IPS DF 4.7 (cell line): ENCODE results near the gene RIN3.
"Not testable (repeated sequence)": the region's sequence is repeated elsewhere in the genome, so short reads cannot be mapped to it uniquely, and the experiment has no call there.

ENCODE experiments used
- DNase-seq: peaks from one replicate; pipeline ENCODE4 v3.0.0-alpha.2; 2013; ENCODE audit warnings: low spot score; ENCODE audit errors: extremely low read depth

The RIN3 gene

DNA sequence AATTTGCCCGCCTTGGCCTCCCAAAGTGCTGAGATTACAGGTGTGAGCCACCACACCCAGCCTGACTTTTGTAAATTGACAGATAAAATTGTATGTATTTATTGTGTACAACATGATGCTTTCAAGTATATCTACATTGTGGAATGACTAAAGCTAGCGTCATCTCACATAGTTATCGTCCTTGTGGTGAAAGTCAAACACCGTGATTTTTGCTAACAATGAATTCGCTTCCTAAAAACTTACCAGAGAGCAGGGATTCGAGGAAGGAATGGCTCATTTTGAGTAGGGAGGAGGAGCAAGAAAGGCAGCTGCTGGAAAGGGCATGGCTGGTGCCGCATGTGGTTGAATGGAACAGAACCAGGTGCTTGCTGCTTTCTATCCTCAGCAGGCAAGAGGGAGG lies 149.5 kb downstream of the RIN3 start:
- no peak for DNase-seq

DNA sequence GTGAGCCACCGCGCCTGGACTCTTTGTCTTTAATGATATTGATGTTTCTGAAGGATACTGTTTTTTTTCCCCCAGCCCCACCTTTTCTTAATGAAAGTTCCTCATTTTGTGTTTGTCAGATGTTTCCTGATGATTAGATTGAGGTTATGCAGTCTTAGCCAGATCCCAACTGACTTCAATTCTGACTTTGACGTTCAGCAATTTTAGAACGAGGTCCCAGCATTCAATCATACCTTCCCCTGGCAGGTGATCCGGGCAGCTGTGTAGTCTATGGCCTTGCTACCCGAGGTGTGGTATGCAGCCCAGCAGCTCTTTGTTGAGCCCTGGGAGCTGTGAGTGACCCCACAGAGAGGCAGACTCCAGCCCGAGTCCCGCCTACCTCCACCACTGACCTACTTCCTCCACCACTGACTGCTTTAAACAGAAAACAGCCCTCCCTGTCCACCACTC lies 152.1 kb downstream of the RIN3 start:
- DNase-seq, result no peak

DNA sequence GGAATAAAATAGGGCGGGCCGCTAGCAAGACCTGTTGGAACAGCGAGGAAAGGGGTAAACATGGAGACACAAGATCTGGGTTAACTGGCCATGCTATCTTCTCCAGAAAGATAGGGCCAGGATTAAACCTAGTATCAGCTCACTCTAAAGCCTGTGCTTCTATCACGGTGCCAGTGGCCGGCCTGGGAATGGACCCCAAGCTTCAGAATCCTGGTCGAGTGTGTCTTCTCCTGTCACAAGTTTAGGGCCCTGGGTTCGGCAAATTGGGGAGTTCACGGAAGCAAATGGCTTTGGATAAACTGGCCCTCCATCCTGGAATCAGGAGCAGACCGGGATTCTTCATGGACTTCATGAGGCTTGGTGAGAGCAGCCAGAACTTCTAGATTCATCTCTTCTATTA lies 152.7 kb downstream of the RIN3 start:
- DNase-seq, result no peak

DNA sequence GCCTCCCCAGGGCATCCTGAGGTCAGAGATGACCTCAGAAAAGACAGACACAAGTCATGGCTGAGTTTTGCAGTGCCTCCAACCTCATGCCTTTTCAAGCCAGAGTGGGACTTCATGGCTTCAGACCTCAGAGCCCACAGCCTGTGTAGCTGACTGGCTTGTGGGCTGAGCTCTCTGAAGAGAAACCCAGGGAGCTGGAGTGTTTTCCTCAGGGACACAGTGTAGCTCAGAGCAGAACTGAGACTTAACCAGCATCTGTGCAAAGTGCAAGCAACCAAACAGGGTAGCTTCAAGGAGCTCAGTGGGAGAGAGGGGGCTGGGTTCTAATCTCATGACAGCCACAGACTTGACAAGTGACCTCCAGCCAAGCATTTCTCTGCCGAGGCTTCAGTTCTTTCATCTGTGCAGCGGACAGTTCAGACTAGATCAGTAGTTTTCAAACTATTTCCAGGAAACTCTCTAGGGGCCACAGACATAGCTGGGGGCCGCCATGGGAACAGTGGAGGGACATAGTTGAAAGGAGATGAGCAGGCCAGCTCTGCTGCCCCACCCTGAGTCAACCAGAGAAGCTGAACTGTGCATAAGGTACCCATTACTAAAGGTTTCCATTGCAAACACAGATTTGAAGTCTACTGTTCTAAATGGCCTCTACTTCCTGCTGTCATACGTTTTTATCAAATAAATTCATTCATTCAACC lies 154.8 kb downstream of the RIN3 start:
- no peak for DNase-seq

DNA sequence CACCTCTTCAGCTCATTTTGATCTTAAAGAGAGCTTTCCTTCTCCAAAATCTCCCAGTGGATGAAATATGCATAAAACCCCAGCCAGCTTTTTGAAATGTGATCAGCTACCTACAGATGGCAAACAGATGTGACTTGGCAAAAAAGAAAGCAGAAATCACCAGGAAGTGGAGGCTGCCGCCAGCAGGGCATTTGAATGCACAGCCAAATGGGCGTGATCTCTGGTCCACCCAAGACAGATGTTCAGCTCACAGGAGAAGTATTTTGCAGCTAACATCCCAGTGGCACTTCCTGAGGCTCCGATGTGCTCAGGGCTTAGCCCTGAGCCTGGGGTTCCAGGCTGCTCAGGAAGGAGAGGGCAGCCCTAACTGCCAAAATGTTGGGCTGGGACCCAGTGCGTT lies 156.6 kb downstream of the RIN3 start:
- DNase-seq, result no peak

DNA sequence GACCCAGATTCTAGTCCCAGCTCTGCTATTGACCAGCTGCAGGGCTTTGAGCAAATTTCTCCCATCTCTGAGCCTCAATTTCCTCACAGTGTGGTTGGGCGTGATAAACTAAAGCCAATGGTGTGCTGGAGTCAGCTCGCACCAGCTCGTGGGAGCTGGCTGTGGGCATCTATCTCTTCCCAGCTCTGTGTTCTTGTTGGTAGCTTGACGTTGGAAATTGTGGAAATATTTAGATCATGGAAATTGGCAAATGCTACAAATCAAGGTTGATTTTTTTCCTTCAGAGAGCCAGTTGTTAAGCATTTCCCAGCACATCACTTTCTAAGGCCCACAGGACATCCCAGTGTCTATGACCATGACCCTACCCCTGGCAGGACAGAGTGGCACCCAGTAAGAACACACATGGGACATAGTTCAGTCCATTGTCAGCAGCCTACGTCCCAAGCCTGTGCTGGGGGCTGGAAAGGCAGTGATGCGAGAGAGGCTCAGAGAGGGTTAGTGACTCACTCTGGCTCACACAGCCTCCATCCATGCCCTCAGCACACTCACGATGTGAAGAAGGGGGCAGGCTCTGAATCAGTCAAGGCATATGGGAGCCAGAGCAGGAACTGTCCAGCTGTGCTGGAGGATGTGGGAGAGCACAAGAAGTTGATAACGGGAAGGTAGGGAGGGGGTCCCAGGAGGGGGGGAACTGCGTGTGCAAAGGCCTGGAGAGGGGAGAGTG lies 157.2 kb downstream of the RIN3 start:
- DNase-seq, result no peak

DNA sequence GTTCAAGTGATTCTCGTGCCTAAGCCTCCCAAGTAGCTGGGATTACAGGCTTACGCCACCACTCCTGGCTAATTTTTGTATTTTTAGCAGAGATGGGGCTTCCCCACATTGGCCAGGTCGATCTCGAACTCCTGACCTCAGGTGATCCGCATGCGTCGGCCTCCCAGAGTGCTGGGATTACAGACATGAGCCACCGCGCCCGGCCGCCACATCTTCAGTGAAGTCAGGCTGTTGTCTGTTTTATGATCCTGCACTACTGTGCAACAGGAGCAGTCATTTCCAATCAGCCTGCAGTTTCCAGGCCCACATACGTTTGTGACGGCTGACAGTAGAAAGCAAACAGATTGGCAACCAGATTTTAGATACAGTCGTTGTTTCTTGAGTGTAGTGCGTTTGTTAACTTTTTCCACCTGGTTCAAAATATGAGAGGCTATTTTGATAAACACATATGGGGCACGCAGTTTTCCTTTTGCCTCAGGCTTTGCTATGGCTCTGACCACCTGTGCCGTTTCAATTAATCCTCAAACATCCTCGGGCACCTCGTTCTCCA lies 160.1 kb downstream of the RIN3 start:
- DNase-seq, result no peak

DNA sequence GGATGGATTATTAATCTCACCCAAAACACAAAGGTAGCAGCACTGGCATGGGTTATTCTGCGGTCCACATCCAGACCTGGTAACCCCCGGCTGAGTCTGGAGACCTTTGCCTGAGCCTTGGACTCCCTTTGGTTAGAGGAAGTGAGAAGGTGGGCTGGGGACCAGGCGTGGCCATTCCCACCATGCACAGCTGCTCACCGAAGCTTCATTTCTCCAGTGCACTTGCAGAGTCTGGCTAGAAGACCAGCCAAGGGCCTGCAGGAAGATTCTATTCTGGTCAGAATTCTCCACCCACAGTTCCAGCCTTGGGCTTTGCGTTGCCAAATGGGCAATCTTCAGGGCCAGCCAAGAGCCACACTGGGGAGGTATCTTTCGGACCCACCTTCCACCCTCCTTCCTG lies 161.8 kb downstream of the RIN3 start:
- no peak for DNase-seq

DNA sequence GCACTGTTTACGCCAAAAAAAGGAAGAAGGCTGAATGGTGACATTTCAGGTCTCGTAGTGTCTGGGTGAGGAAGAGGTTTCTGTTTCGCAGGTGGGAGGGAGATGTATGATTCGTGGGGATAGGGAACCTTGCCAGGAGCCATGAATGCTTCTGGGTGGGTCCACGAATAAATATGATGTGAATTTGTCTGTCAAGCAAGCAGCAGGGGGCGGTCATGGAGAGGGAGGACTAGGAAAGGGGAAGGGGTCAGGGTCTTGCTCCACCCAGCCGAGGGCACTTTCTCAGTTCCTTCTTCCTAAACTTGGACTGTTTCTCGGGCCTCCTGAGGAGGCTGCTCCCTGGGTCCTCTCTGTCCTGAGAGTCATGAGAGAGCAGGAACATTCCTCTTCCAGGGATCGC lies 162.4 kb downstream of the RIN3 start:
- no peak for DNase-seq

DNA sequence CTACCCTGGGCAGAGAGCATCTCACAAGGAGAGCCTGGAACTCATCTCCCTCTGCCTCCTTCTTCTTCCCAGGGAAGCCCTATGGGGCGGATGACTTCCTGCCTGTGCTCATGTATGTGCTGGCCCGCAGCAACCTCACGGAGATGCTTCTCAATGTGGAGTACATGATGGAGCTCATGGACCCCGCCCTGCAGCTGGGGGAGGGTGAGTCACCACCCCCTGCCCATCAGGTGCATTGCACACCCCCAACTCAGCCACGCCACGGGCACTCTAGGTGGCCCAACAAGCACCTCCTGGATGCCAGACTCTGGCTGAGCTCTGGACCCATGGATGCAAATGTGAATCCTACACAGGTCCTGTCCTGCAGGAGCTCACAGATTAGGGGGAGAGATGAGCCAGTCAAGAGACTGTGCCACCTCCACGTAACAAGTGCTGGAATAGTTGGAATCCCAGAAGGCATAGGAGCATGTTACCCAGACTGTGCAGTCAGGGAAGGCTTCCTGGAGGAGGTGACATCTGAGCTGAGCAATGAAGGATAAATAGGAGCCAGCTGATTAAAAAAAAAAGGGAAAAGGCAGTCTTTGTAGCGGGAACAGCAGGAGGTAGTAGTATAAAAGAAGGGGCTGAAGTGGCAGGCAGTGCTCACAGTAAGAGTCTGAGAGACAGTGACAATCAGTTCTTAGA lies 163.0 kb downstream of the RIN3 start:
- DNase-seq, result no peak

DNA sequence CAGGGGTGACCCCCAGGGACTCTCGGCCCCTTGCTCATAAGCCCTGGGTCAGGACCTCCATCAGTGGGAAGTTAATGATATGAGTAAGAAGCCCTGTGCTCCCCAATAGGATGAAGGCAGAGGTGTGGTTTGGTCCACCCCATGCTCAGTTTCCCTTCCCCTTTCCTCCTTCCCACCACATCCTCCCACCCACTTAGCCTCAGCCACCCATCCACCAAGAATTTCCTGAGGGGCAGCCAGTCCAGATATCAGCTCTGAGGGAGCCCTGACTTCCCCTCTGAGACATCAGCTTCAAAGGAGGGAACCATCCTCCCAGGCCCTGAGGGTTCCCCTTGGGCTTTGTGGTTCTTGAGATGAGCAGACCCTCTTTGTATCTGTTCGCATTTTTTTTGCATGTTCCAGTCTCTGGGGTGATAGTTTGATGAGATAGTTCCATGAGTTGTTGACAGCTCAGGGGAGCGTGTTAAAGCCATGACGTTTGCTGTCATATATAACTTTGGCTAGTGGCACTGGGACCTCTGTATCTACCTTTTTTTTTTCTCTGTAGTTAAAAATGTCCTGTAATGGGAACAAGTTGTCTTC lies 163.6 kb downstream of the RIN3 start:
- no peak for DNase-seq

DNA sequence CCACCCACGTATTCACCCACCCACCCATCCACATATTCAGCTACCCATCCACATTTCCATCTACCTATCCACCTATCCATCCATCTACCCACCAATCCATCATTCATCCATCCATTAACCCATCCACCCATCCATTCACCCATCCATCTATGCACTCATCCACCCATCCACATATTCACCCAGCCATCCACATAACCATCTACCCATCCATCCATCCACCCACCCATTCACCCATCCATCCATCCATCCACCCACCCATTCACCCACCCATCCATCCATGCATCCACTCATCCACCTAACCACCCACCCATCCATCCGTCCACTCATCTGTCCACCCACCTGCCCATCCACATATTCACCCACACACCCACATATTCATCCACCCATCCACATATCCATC lies 164.4 kb downstream of the RIN3 start:
- no peak for DNase-seq

DNA sequence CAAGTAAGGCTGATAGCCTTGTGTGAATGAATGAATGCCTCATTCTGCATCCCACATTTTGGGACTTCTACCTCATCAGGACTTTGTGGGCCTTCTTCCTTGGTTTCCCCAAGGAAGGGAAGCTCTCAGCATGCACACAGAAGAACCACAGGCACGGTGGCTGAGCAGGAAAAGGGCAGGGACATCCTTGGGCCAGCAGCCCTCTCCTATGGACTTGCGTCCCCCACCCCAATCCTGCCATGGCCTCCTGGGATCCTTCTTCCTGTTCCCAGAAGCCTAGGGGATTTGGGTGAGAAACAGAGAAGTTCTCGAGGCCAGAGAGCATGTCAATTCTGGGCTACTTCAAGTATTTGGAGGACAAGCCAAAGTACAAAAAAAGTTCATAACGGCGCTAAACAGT lies 165.2 kb downstream of the RIN3 start:
- no peak for DNase-seq

DNA sequence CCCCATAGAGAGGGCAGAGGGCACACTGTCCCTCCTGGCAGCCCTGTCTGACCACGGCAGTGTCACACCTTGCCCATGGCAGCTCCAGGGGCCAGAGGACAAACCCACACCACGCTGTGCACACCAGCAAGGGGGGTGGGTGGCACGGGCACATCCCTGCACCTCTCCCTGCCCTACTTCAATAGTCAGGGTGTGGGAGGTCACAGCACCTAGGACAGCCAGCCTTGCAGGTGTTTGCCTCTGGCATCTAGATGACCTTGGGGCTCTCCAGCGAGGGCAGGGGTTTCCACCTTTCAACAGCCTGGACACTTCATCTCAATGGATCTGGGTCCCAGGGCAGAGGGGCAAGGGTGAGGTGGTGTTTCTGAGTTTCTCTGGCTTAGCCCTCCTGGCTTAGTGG lies 165.7 kb downstream of the RIN3 start:
- DNase-seq, result no peak

DNA sequence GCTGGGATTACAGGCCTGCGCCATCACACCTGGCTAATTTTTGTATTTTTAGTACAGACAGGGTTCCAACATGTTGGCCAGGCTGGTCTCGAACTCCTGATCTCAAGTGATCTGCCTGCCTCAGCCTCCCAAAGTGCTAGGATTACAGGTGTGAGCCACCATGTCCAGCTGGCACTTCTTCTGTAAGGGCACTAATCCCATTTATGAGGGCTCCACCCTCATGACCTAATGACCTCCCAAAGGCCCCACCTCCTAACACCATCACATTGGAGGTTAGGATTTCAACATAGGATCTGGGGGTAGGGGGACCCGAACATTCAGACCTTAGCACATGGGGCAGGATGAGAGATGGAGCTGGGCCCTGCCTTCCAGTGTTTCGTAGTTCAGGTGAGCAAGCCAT lies 166.7 kb downstream of the RIN3 start:
- not testable (repeated sequence) for DNase-seq

DNA sequence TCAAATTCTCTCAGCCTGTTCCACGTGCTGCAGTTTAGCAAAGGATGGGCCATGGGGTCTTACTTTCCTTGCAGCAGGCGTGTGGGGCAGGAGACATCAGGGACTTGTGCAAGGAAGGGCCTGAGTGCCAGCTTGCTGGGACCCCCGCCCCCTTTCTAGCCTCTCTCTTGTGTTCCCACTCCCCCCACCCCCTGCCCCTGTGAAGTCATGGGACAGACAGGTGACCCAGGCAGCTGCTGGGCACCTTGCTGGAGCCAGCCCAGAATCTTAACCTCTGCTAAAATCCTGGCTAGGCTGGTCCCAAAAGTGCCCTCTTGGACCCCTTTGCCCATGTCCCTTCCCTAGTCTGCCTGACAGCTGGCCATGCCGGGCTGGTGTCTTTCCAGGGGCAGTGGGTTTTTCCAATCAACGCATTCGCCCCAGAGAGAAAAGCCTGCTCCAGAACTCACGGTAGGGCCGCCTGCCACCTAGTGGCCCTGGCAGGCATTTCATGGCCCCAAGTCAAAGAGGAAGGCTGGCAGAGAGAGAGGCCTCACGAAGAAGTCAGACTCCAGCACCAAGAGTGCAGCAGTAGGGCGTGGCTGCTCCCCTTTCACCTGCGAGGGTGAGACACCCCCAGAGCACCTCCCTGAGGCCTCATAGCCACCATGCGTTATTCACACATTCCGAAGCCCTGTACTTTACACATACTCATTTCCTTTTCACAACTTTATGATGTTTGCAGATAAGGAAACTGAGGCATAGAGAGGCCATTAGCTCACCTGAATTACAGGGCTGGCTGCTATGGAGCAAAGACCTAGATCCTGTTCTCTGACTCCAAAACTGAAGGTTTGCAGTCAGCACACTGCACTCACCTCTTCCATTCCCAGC lies 167.4 kb downstream of the RIN3 start:
- DNase-seq, result peak; percentile 49

DNA sequence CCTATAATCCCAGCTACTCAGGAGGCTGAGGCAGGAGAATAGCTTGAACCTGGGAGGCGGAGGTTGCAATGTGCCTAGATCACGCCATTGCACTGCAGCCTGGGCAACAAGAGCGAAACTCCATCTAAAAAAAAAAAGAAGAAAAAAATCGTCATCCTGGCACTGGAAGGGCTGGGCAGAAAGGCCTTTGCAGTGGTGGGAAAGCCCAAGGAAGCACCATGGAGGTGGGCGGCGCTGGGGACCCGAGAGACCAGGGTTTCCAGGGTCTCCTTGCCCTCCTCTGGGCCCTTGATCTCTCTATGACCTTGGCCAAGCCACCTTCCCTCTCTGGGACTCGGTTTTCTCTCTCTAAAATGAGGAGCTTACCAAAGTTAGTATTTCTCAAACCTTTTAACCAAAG lies 169.5 kb downstream of the RIN3 start:
- no peak for DNase-seq

DNA sequence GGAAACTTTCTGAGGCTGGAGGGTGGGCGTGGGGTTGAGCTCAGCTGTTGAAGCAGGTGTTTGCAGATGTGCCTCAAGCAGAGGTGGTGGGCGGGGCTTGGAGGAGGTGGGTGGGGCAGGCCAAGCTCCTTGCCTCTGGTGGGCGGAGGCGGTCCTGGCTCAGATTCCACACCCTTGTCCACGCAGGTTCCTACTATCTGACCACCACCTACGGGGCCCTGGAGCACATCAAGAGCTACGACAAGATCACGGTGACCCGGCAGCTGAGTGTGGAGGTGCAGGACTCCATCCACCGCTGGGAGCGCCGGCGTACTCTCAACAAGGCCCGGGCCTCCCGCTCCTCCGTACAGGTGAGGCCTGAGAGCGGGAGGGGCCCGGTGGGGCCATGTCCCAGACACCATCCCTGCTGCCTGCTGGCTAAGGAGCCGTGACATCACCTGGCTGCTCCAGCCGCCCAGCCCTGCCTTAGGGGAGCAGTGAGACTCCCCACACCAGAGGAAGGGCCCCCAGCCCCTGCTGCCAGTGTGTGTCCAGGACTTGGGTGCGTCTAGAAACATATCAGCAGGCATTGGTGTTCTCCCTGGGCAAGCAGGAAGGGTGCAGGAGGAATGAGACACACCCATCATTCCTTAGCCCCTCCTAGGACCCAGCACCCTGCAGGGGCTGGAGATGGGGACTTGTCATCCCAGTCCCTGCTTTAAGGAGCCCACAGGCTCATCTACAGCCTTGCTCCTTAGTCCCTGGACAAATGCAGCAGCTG lies 171.4 kb downstream of the RIN3 start:
- DNase-seq, result no peak

DNA sequence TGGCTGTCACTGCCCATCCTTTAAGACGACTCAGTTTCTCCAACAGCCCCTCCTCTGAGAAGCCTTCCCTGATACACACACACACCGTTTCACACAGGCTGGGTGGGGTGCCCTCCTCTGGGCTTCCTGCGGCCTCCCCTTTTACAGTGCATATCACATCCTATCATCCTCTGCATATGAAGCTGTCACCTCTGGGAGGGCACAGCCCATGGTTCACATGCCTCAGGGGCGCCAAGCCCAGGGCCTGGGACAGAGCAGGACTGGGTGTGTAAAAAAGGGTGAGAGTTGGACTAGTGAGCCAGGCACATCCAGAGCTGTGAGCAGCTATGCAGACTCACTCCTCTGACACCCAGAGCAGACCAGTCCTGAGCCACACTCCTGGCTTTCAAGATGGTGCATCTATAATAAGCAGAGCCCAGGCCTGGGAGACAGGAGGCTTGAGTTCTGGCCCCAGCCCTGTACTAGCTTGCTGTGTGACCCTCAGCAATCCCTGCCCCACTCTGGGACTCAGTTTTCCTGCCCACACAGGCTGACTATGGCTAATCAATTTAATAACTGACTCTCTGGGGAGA lies 172.3 kb downstream of the RIN3 start:
- DNase-seq, result no peak

DNA sequence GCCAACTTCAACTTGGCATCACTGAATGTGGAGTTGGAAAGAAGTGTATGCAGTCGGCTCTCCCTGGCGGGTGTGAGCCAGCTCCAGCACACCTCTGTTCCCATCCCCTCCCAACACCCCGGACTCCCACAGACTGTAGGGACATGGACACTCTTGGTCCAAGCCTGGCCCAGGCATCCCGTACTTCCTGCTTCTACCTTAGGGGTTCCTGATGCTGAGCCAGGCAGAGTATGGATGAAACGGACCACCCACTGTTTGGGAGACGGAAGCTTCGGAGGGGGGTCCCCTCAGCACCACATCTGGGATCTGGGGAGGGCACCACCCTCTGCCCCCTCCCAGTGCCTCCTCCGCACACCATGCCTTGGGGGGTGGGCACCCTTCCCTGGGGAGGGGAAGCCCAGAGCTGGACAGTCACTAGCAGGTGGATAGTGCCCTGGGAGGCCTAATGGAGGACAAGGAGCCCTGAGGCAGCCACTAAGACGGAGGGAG lies 172.9 kb downstream of the RIN3 start:
- no peak for DNase-seq
